Measurements from ENCODE around the gene SLC6A20. TPM values are rescaled to one million over a fixed set of nuclear protein-coding genes. Genes with fewer than 3 reads are reported as not detected.
A peak's percentile ranks its signal among the peaks of the same experiment; 100 is the strongest.

The SLC6A20 gene
- total RNA-seq, 1 donor from 2014 or later = not detected

GRCh38 chr3:45819543-45819942, 23.2 kb upstream of the SLC6A20 start:
- FAIRE-seq = no peak
- TF ChIP-seq CTCF (IDR thresholded peaks at IDR 0.05; ENCODE audit: insufficient read depth, low read length, severe bottlenecking) = no peak
- no peak overlapping the region for H3K4me3 ChIP-seq (ENCODE audit: low read depth, low read length)

GRCh38 chr3:45817831-45818522, 21.6 kb upstream of the SLC6A20 start:
- no peaks in the 10 kb centered on the region for H3K27me3 ChIP-seq (ENCODE audit: control insufficient read depth, insufficient read depth, low read length)
- no peak for FAIRE-seq
- H3K4me3 ChIP-seq (ENCODE audit: low read depth, low read length) = no peak overlapping the region
- H3K36me3 ChIP-seq (ENCODE audit: control insufficient read depth, insufficient read depth, low read length) = no peaks in the 10 kb centered on the region
- TF ChIP-seq CTCF (IDR thresholded peaks at IDR 0.05; ENCODE audit: insufficient read depth, low read length, severe bottlenecking) = no peak
- DNase-seq (ENCODE audit: low read depth) = peak; percentile 98

More at GRCh38 chr3:45819543-45819942, 23.2 kb upstream of the SLC6A20 start:
- Histone ChIP-seq H3K36me3 (ENCODE audit: control insufficient read depth, insufficient read depth, low read length) (no peaks in the 10 kb centered on the region), H3K27me3 (ENCODE audit: control insufficient read depth, insufficient read depth, low read length) (no peaks in the 10 kb centered on the region)
- peak; percentile 36 for DNase-seq (ENCODE audit: low read depth)

- Histone ChIP-seq H3K27me3 (ENCODE audit: control insufficient read depth, insufficient read depth, low read length) (no peaks in the 10 kb centered on the region), H3K36me3 (ENCODE audit: control insufficient read depth, insufficient read depth, low read length) (no peaks in the 10 kb centered on the region), H3K4me3 (ENCODE audit: low read depth, low read length) (no peak overlapping the region)
- no peak for TF ChIP-seq CTCF (IDR thresholded peaks at IDR 0.05; ENCODE audit: insufficient read depth, low read length, severe bottlenecking)
- no peak for FAIRE-seq
- peak; percentile 61 for DNase-seq (ENCODE audit: low read depth)
These were observed 20.2 kb upstream of the SLC6A20 start for GRCh38 chr3:45816544-45816943.

- no peak overlapping the region for H3K4me3 ChIP-seq (ENCODE audit: low read depth, low read length)
- no peak for FAIRE-seq
- TF ChIP-seq CTCF (IDR thresholded peaks at IDR 0.05; ENCODE audit: insufficient read depth, low read length, severe bottlenecking) = no peak
- DNase-seq (ENCODE audit: low read depth) = no peak
- no peaks in the 10 kb centered on the region for H3K27me3 ChIP-seq (ENCODE audit: control insufficient read depth, insufficient read depth, low read length)
- H3K36me3 ChIP-seq (ENCODE audit: control insufficient read depth, insufficient read depth, low read length) = no peaks in the 10 kb centered on the region
These were observed 18.0 kb upstream of the SLC6A20 start for GRCh38 chr3:45814322-45814721.

GRCh38 chr3:45807681-45808540, 11.6 kb upstream of the SLC6A20 start:
- H3K4me3 ChIP-seq (ENCODE audit: low read depth, low read length) = no peak overlapping the region
- H3K27me3 ChIP-seq (ENCODE audit: control insufficient read depth, insufficient read depth, low read length) = peaks cover 1% of the 10 kb centered on the region
- H3K36me3 ChIP-seq (ENCODE audit: control insufficient read depth, insufficient read depth, low read length) = no peaks in the 10 kb centered on the region
- DNase-seq (ENCODE audit: low read depth) (no peak), FAIRE-seq (no peak)
- no peak for TF ChIP-seq CTCF (IDR thresholded peaks at IDR 0.05; ENCODE audit: insufficient read depth, low read length, severe bottlenecking)

All from bronchial epithelial cell (primary cell).